Activated CD8-positive, alpha-beta memory T cell treated with anti-CD3 and anti-CD28 coated beads, Interleukin-2, amount 50 U/mL, for 4 hours (primary cell): ENCODE results near the gene RNF126.

Source experiments
- DNase-seq: peaks from one replicate; pipeline ENCODE4 v3.0.0-alpha.2; 2020

Gene RNF126

DNA sequence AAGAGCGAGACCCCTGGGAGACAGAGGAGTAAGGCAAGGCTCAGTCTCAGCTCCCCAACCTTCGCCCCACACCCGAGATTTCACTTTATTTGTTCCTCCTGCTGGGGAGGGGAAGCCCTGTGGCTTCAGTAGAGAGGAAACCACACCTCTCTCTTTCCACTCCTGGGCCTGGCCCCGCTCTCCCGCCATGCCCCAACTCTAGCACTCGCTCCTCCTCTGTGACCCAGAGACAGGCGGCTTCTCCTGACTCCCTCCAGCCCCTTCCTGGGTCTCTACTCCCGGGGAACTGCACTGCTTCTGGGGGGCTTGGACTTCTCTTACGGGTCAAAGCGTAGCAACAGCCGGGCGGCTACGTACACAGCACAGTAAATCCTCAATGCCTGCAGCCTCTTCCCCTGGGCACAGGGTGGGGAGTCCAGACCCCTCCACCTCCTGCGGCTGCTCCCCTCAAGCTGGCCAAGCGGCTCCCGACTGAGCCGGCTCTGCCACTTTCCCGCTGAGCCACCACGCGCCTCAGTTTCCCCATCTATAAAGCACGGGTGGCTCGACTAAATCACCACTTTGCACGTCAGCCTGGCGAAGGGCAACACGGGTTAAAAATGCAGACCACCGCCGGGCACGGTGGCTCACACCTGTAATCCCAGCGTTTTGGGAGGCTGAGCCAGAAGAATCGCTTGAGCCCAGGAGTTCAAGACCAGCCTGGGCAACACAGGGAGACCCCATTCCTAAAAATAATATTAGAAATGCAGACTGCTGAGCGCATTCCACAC lies 1.4 kb downstream of the RNF126 start:
- peak; percentile 58 for DNase-seq

DNA sequence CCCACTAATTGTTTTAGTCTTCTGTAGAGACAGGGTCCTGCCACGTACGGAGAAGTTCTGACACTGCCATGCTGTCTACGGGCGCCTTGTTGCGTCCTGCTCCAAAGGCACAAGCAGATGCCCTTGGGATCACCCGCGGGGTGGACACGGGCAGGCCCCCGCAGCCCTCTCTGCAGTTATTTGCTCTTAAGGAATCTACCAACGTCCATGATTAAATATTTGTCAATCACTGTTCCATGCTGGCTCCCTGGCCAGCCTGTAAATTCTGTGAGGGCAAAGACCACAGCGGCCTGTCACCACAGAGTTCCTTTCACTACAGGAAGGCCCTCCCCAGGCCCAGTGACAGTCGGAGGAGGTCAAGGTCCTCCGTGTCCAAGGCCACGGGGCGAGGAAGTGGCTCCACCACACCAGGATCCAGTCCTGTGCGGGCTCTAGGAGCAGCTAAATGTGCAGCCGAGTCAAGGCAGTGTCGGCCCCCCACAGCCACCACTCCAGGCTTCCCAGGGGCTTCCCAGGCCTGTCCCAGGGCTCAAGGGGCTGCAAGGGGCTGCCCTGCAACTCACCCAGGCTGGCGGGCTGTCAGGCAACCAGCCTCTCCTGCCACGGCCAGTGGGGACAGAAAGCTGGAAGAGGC lies 2.1 kb downstream of the RNF126 start:
- DNase-seq = no peak

DNA sequence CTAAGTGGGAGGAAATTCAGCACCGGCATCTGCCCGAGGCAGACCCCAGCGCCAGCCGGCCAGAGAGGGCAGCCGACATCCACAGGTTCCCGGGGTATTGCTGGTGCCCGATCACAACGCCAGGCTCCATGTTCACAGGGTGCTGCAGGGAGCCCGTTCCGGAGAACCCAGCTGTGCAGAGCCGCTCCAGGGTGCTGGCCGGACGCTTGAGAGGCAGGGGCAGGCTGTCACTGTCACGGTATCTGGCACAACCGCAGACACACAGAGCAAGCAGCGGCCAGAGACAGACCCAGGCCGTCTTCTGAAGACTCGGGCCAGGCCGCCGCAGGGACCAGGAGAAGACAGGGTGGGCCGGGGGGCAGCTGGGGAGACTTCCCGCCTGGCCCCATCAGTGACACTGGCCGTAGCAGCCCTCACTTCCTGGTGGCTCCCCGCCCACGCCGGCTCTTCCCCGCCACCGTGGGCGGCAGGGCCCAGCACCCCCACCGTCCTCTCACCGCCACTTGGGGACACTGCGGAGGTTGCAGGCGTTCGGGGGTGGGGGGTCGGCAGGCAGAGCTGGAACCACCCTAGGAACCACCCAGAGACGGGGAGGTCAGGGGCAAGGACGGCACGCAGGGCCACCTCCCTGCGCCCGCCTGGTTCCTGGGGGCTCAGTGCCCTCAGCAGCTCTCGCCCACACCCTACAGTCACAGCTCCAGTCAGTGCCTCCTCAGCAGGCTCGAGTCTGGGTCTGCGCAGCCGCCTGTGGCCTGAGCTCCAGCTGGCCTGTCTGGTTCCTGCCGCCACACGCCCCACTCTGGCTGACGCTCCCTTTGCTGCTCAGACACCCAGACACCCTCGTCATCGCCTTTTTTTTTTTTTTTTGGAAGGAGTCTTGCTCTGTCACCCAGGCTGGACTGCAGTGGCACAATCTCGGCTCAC lies 3.8 kb downstream of the RNF126 start:
- peak; percentile 56 for DNase-seq

DNA sequence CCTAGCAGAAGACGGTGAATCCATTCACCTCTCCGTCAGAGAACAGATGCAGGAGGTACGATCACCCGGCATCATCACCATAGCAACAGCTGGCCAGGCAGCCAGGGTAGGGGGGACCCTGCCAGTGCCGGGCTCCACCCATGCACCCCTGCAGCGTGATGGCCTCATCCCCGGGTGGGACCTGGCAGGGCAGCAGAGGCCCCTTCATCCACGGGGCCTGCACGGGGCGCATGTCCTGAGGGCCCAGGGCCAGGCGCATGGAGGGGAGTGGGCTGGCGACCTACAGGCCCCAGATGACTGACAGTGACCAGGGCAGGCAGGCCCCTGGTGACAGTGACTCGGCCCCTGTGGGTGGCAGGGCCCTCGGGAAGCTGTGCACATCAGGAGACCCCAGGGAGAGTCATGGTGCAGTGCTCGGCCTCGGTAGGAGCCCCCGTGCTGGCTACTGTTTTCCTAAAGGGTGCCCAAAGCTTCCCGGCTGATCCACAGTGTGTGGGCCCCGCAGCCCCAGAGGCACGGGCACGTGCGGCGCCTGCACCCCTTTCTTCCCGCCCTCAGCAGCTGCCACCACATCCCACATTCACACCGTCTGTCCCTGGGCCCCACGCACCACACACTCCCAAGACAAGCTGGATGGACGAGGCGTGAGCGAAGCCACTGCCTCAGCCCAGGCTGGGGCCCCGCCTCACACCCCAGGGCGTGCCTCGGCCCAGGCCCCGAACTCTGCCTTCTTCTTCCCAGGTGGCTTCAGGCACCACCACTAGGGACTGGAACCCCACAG lies 4.8 kb downstream of the RNF126 start:
- DNase-seq = no peak

DNA sequence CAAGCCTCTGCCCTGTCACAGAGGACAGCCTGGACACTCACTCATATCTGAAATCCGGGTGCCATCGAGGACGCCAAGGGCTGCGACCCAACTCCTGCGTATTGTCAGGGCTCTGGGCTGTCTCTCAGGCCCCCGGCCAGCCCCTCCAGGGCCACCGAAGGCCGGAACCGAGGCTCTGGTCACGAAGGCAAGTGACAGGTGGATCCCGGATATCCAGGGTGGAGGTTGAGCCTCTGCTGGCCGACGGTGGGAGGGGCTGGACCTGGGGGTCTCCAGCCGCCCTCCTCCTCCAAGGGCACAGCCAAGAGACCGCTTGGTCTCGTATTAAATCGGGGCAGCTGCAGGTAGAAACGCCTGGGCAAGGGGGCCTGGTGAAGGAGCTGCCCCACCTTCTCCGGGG lies 5.4 kb downstream of the RNF126 start:
- no peak for DNase-seq

DNA sequence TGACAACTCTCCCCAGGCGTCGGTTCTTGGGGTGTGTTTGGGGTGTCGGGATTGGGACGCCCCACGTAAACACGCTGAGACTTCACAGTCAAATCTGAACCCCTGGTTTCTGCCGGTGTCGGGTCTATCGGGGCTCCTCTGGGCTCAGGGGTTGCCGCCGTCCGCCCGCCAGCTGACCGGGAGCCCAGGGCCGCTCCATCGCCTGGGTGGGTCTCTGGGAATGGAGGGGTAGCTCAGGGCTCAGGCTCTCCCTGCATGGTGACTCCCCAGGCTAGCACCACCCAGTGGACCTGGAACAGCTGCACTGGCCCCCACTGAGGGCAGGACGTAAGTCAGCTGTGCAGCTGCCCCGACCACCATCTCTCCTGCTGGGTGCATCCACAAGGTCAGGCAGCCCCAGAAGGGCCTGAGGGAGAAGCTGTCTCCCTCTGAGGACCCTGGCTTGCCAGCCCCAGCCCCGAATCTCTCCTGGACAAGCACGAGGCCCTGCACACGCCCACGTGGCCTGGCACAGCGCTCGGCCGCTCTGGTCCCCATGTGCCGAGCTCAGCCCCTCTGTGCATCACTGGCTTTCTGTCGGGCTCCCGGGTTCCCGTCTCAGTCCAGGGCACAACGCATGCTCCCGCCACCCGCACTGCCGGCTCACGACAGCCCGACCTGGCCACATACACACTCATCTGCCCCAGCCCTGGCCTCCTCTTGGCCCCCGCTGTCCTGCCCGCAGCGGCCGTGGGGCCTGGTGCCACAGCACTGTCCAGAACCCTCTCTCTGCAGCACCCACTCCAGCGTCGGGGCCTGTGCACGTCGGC lies 6.1 kb downstream of the RNF126 start:
- no peak for DNase-seq

DNA sequence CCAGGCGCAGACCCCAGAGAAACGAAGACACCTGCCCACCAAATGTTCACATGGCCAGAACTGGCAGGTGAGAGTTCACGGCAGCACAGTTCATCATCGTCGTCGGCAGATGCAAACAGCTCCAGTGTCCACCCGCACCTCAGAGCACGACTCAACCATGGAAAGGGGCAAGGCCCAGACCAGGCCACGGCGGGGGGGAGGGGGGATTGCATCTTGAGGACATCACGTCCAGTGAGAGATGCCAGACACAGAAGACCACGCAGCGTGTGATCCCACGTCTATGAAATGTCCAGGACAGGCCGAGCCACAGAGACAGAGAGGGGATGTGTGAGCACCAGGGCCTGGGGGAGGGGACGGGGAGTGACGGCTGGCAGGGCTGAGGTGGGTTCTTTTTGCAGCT lies 7.3 kb downstream of the RNF126 start:
- no peak for DNase-seq

DNA sequence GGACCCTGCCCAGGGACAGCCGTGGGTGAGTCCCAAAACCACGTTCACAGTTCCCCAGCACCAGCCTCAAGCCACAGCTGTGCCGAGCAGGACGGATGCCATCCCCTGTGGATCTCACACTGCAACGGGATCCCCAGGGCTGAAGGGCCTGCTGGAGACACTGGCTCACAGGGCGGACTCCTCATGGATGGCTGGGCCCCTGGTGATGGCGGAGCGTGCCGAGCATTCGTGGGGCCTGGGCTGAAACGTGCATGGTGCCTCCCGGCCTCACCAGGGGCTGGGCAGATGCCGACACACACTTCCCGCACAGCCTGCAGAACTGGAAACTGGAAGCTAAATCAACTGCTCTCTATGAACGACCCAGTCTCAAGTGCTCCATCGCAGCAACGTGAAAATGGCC lies 9.6 kb downstream of the RNF126 start:
- DNase-seq = no peak

DNA sequence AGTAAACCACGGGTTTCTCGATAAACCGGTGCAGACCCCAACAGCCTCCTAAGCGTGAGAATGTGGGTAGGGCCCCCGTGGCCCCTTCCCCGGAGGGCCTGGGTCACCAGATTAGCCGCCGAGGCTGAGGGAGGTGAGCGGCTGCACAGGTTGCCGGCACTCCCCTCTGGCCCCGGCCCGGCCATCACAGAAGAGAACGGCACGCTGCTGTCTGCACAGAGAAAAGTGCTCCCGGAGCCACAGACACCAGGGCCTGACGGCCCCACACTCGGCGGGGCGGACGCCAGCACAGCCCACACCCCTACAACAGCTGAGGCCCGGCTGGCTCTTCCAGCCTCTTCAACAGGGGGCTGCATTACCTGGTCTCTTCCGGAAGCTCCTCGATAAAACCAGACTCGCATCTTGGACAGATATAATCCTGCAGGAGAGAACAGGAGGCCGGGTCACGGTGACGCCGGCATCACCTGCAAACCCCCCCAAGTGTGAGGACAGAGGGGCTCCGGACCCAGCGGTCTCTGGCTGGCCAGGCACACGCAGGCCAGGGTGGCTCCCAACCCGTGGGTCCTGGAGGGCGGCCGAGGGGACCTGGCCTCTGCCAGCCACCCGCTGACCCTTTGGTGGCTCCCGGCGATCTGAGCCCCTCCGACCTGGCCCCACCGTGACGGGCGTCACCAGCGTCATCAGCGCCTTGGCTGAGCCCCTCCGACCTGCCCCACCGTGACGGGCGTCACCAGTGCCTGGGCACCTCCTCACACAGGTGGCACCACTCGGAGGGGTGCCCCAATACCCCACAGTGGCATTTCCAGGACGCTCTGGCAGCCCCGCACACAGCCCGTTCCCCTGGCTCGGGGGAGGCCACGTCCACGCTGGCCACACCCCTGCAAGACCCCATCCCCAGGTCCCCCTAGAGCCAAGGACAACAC lies 10.3 kb downstream of the RNF126 start:
- DNase-seq = no peak

DNA sequence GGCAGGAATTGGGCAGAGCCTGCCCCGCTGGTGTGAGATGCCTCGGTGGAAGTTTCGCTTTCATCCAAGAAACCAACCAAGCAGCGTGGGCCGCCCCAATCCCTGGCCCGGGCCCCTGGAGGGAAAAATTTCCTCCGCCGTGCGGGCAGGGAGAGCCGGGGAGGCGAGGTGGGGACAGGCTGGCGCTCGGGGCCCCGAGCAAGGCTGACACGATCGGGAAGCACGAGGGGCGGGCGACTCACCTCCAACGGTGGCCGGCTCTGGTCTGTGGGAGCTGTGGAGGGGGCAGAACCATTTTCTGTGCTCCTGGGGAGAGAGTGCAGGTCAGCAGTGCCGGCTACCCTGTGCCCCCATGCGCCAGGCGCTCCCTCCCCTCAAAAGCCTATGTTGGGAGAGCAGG lies 11.0 kb downstream of the RNF126 start:
- DNase-seq = no peak

DNA sequence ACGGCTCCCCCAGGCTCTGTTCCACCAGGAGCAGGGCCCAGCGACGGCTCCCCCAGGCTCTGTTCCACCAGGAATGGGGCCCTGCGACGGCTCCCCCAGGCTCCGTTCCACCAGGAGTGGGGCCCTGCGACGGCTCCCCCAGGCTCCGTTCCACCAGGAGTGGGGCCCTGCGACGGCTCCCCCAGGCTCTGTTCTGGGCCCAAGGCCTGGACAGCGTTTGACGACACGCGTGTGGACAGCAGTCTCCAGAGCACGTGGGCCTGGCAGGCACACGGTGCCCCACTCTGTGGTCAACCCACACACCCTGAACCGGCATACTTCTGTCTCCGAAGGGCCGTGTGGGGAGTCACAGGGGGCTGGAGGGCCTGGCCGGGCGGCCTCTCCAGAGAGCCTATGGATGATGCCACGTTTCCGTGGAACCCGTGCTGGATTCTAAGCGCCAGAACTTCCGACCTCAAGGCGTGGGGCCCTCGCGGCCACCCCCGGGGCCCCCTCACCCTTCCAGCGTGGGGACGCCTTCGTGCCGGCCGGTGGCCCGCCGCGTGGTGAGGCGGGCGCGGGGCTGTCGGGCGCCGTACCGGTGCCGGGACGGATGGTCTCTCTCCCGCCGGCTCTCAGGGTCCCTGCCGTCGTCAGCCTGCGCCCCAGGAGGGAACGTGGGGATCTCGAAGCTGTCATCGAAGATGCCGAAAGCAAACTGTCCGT lies 11.7 kb downstream of the RNF126 start:
- DNase-seq = no peak

DNA sequence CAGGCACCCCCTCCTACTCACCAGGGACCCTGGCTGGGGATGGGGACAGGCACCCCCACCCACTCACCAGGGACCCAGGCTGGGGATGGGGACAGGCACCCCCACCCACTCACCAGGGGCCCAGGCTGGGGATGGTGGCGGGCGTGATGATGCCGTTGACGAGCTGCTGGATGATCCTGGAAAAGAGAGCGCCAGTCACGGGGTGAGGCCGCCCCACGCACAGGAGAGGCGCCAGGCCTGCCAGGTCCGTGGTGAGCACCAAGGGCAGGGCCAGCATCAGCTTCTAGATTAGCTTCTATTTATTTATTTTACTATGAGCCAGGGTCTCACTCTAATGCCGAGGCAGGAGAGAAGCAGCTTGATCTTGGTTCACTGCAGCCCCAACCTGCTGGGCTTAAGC lies 12.9 kb downstream of the RNF126 start:
- DNase-seq = no peak

DNA sequence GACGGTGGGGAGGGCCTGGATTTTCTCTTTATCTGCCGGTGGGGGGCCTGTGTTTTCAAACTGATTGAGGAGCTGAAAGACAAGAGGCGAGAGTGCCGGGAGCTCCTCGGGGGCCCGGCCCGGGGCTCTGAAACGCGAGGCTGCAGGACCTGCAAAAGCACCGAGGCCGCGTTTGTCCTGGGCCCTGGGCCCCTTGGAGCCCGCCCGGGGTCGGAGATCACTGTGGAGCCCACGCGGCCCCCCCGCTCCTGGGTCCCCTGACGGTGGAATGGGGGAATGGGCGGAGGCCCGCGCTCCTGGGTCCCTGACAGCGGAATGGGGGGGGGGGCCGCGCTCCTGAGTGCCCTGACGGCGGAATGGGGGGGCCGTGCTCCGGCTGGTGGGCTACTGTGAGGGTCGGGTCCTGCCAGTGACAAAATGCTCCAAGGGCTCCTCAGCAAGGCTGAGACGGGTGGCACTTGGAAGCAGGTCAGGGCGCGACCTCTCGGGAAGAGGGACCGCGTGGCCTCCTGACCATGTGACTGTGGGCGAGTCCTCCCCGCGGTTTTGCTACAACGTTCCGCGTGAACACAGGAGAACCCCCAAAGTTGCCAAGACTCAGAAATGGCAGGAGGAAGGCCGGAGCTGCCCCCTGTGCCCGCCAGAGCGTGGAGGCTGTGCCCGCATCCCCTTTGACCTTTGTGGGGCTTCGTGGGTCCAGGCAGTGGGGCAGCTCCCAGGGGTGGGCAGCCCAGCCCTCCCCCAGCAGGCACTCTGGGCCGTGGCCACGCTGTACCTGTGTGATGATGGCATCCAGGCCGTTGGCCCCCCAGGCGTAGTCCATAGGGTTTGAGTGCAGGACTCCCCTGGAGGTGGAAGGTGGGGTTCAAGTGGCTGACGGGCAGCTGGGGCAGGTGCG lies 13.9 kb downstream of the RNF126 start:
- DNase-seq = no peak

DNA sequence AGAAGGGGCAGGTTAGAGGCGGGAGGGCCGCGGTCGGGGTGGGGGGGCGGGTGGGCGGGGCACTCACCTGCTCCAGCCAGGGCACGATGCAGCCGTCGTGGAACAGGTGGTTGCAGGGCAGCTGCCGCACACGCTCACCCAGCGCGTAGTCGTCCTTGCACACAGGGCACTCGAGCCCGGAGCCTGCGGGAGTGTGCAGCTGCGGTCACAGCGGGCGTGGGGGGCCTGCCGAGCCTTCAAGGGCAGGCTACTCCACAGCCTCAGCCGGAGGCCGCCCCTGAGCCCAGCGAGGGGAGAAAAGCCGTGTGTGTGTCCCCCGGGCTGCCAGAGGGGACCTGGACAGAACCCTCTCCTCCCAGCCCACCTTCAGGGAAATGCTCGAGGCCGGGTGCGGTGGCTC lies 14.7 kb downstream of the RNF126 start:
- no peak for DNase-seq

DNA sequence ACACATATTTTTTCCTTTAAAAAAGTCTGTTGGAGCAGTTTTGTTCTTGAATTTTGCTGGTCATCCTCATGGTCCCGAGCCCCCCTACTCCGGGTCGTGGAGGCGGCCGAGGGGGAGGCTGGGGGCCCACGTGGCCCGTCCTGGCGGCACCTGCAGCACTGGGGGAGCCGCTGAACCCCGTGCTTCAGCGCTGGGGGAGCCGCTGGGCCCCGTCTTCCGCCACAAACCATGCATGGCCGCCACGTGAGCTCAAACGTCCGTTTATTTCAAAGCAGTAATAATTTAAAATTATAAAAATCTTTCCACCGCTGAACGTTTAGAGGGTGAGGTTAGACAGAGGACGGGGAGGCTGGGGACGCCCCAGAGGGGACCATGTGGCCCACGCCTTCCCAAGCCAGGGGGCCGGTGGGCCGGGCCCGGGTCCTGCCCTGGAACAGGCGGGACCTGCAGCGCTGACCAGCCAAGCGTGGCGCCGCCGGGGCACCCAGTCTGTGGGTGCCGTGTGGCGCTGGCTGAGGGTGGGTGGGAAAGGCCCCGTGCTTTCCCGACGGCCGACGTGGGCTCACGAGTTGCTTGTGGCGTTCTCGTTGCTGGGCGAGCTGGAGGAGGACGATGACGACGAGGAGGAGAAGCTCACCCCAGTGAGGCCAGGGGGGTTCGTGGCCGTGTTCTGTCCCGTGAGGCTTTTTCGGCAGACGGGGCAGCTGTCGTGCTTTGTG lies 15.3 kb downstream of the RNF126 start:
- DNase-seq = no peak

DNA sequence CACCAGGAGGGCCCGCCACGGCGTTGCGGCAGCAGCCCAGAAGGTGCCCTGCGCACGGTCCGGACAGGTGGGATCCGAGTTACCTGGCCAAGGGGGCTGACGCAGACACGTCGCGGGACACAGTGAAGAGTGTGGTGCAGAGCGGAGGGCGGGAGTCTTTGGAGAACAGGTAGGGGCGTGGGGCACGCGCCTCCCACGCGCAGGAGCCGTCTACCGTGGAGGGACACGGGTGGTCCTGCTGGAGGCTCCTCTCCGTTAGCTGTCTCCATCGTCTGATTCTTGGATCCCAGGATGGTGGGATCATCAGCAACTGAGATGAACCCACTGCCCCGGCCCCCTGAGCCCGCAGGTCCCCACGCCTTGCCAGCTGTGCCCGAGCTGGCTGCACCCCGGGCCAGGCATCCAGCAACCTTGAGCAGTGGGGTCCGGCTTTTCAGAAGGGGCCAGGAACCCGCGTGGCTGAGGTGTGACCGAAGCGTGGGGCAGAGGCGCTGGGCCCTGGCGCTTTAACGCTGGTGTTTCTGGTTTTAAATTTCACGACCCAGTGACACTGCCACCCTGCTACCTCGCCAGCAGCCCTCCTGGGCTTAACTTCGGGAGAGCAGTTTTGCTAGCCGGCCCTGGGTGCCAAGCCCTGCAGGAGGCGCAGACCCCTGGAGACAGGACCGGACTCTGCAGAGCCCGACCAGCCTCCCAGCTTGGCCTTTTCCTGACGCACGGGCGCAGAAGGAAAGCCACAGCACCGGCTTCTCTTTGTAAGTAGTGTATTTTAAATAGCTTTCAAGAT lies 16.0 kb downstream of the RNF126 start:
- no peak for DNase-seq
